Hematopoietic multipotent progenitor cell treated with erythropoietin and hydrocortisone succinate and interleukin-3 and kit ligand, for 6 days (in vitro differentiated cells): Measurements from ENCODE around the gene MED12L.
A peak's percentile ranks its signal among the peaks of the same experiment; 100 is the strongest.

Experiments
- DNase-seq: peaks from one replicate; pipeline ENCODE4 v3.0.0-alpha.2; 2015

MED12L gene

GRCh38 chr3:151434151-151434890, 348.9 kb downstream of the MED12L start:
- DNase-seq = no peak

GRCh38 chr3:151436675-151437446, 351.4 kb downstream of the MED12L start:
- DNase-seq = no peak

DNA sequence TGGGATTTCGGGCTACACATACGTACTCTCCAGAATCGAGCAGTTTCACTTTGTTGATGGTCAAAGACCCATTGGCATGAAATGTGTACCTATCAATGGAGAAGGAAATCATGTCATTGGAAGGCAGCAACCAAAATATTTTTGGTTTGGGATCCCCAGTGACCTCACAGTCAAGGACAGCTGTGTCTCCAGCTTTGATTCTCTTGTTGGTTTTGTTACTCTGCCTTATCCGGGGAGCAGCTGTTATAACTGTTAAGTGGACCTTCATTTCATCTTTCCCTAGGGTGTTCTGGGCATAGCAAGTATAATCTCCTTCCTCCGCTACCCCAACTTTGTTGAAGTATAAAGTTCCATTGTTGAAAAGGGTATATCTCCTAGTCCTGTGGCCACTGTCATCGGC, 352.4 kb downstream of the MED12L start:
- DNase-seq = no peak

GRCh38 chr3:151439652-151440125, 354.2 kb downstream of the MED12L start:
- peak; percentile 84 for DNase-seq

DNA sequence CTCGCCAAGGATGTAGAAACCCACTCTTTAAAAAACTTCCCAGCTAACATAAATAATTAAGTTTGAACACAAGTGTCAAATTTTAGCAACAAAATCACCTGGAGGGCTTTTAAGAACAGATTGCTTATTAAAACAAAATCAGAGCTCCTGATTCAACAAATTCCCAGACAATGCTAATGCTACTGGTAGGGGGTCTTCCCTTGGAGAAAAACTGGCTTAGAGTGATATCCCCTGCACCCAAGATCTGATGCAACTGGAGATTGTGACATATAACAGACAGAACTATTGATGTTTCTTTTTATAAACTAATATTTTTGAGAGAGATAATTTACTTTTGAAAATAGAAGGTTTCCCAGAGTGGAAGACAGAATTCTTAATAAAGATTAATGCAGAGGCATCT, 355.5 kb downstream of the MED12L start:
- no peak for DNase-seq

DNA sequence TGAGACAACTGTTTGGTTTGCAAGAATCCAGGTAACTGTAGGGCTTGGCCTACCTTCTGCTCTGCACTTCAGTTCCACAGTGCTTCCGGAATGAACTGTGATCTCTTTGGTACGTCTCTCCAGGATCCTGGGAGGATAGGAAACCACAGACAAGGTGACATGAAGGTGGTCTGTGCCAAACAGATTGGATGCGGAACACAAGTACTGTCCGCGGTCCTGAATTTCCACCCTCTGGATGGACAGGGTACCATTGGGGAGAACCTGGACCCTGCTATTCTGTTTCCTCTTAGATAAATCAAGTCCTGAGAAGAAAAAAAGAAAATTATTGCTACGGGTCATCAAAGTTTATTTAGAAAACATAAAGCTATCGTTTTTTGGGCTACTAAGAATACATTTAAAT, 358.1 kb downstream of the MED12L start:
- peak; percentile 46 for DNase-seq

DNA sequence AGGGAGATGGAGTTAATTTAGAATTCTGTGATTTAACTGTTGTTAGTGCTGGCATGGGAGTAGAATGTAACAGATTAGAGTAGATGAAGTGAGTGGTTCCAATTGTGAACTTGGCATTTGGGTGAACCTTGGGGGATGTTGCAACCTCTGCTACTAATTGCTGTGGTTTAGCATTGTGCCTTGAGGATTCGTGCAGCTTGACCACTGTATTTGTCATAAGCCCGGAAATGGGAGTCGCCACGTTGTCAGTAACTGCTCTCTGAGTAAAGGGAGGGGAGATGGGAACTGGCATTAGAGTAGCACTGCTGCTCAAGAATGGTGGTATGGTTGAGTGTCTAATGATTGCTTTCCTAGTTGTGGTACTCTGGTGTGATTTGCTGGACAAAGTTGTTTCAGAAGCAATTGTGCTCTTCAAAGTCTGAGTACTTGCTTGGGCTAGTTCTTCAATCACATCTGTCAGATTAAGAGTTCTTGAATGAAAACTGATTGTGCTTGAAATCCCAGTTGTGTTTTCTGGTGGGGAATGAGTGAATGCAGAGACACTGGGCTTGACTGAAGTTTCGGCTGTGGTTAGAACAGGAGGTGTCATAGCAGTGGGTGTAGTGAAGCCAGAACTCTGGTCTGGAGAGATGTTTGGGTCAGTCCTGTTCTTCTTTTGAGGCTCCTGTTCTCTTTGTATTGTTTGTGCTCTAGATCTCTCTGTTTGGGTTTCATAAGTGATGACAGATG, 360.0 kb downstream of the MED12L start:
- peak; percentile 13 for DNase-seq

DNA sequence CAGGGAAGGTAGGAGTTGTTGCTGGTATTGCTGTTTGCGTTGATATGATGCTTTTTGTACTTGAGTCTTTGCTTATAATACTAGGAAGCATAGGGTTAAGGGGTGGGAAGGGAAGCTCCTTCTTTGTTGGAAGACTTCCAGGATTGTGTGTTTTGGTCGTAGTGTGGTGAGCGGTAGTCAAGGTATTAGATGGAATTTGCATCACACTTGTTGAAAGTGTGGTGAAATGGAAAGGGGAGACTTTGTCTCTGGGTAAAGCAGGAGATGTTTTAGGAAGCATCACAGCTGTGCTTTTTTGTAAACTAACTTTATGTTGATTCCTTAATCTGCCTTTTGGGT, 360.5 kb downstream of the MED12L start:
- no peak for DNase-seq

DNA sequence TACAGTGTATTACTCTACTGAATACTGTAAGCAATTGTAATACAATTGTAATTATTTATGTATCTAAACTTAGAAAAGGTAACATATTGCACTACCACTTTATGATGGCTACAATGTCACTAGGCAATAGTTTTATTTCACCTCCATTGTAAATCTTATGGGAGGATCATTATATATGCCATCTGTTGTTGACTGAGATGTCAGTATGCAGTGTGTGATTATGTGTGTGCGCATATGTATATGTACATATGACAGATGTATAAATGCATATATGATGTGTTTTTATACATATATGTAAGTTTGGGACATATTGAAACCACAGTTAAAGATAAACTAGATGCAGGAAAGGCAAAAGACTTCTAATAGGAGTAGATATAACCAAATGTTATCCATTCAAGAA, 366.9 kb downstream of the MED12L start:
- no peak for DNase-seq

- DNase-seq = no peak
These were observed 367.4 kb downstream of the MED12L start for GRCh38 chr3:151452841-151453240.

DNA sequence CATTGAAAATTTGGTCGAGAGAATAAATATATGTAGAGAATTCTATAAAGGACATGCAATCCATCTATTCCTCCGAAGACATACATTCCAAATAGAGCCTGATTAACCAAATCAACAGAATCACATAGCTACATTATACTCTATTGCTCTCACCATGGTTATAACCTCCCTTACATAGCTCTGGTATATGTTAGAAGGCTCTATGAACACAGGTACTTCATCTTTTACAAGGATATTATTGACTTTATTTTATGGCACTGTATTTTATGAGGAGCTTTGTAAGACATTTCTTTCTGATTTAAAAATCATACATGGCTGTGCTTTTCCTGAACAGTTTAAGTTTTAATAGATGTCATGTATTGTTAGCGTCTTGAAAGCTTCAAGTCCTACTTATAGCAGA, 370.6 kb downstream of the MED12L start:
- no peak for DNase-seq

DNA sequence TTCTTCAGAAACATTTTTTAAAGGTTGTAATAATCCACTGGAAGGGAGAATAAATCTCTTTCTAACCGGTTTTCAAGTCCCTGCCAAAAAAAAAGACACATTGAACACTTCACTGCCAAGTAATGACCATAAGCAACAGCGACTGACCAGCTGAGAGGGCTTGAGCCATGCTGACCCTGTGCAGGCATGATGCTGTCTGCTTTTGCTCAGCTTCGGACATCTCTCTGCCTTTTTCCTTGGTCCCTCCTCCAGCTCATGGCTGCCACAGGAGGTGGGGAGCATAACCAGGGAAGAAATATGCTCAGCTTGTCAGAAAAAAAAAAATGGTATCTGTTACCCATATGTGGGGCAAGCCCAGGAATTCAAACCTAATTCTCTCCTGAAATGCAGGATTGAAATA, 373.9 kb downstream of the MED12L start:
- no peak for DNase-seq

GRCh38 chr3:151460228-151460627, 374.8 kb downstream of the MED12L start:
- no peak for DNase-seq

- peak; percentile 6 for DNase-seq
These were observed 375.4 kb downstream of the MED12L start, which contains the start of gene IGSF10 for GRCh38 chr3:151460774-151461450. Gene IGSF10 (minus strand): TSS chr3:151461061. CDS start chr3:151458709, 2,352 bp downstream.

DNA sequence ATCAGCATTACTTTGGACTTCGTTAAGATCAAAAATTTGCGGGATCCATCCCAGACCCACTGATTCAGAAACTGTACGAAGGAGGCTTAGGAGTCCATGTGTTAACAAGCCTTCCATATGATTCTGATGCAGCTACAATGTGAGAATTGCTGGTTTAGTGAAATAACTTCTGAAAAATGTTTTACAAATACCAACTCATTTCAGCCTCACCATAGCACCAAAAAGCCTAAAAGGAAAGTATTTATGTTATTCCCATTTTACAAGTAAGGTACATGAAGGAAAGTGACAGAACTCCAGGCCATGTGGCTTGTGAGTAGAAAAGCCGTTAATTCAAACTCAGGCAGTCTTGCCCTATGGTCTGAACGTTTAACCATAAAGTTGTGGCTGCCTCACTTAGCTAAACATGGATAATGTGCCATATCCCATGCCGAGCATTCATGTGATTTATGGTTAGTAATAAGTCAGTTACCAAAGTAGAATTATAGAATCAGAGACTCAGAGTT, 376.9 kb downstream of the MED12L start:
- DNase-seq = no peak

DNA sequence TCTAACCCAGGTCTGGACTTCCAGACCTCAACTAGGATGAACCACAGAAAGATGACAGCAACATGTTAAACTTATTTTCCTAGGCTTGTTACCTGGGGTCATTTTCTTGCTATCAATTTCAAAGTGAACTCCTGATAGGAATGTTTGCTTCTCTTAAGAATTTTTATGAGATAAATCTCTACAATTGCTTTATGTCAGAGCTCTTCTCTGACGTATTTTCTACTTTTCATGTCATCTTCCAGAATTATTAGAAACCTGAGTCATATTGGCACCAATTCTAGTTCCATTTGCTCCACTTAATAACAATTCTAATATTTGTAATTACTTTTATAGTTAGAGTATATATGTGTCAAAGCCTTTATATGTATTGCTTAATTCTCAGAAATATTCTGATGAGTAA, 377.5 kb downstream of the MED12L start:
- no peak for DNase-seq

DNA sequence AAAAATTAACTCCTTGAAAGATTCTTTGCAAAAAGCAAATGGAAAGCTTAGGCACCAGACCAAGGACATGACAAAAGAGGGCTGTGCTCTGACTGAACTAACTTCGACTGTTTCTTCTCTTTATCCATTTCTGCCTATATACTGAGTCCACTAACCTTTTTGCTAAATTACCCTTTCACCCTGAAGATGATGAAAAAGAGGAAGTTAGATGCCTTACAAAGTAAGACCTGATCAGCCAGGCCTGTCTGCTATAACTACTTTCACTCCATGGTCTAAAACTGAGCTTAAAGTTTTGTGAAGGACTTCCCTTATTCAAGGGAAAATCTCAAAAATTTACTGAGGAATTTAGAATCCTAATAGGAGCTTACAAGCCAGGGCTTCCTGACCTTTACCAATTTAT, 381.6 kb downstream of the MED12L start:
- peak; percentile 25 for DNase-seq

- DNase-seq = peak; percentile 91
These were observed 382.9 kb downstream of the MED12L start for GRCh38 chr3:151468284-151468917.

- peak; percentile 26 for DNase-seq
These were observed 391.0 kb downstream of the MED12L start for GRCh38 chr3:151476344-151477018.

DNA sequence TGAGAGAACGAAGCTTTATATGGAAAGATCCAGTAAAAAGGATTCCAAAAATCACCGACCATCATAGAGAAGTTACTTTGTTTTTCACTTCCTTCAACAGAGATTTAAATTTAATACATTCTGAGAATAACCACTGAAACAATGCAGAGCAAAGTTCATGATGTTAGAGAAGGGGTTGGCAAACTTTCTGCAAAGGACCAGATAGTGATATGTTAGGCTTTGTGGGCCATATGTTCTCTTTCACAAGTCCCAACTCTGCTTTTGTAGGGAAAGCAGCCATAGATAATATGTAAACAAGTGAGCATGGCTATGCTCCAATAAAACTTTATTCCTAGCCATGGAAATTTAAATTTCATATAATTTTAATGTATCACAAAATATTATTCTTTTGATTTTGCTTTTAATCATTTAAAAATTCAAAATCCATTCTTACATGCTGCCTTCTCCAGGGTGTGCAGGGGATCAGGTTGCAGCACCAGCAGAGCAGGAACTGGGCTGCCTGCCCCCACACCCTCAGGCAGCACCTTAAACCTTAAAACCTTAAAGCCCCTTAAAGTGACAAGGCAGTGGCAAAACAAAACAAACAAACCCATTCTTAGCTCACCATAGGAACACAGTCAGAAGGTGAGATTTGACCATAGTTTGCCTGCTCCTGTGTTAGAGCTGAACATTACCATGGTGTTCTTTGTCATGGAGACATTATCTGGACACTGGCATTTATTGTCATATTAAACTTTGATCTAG, 392.3 kb downstream of the MED12L start:
- no peak for DNase-seq

GRCh38 chr3:151478335-151478697, 392.9 kb downstream of the MED12L start:
- DNase-seq = no peak
